ENCODE results near the gene STK38L. TPM values are rescaled to one million over a fixed set of nuclear protein-coding genes. Genes with fewer than 3 reads are reported as not detected.

The STK38L gene
- total and polyA plus RNA-seq, 8 donors: 28.2 to 45.1 (median 40.4) TPM

- Histone ChIP-seq H3K4me1 (peaks cover 10% of the 10 kb centered on the region in 2 donors), H3K9me3 (no peaks in the 10 kb centered on the region), H3K4me3 (no peak overlapping the region), H3K36me3 (no peaks in the 10 kb centered on the region), H3K27ac (no peak overlapping the region), H3K27me3 (no peaks in the 10 kb centered on the region)
- no peak for DNase-seq
- no peak for TF ChIP-seq CTCF (IDR thresholded peaks at IDR 0.05)
- ATAC-seq: no peak
- intact Hi-C loops (cut with DNase I): no loop called here
Observed at GRCh38 chr12:27270148-27270547, 26.1 kb downstream of the STK38L start.

- Histone ChIP-seq H3K27me3 (no peaks in the 10 kb centered on the region), H3K27ac (no peak overlapping the region), H3K36me3 (no peaks in the 10 kb centered on the region), H3K4me1 (peaks cover 10% of the 10 kb centered on the region in 2 donors), H3K4me3 (no peak overlapping the region), H3K9me3 (no peaks in the 10 kb centered on the region)
- DNase-seq (no peak), ATAC-seq (no peak)
- intact Hi-C loops (cut with DNase I): no loop called here
- TF ChIP-seq CTCF (IDR thresholded peaks at IDR 0.05): no peak
Observed at GRCh38 chr12:27271206-27271605, 27.1 kb downstream of the STK38L start.

GRCh38 chr12:27272373-27273028 lies 28.4 kb downstream of the STK38L start:
- Histone ChIP-seq H3K4me3 (no peak overlapping the region), H3K4me1 (peaks cover 10 to 13% of the 10 kb centered on the region in 2 donors), H3K27ac (peak overlapping the region in 1 of 2 donors; percentile 25), H3K27me3 (no peaks in the 10 kb centered on the region), H3K36me3 (no peaks in the 10 kb centered on the region), H3K9me3 (no peaks in the 10 kb centered on the region)
- no peak for TF ChIP-seq CTCF (IDR thresholded peaks at IDR 0.05)
- DNase-seq (no peak), ATAC-seq (no peak)
- intact Hi-C loops (cut with DNase I): no loop called here

- Histone ChIP-seq H3K27me3 (no peaks in the 10 kb centered on the region), H3K4me3 (no peak overlapping the region), H3K27ac (no peak overlapping the region), H3K36me3 (no peaks in the 10 kb centered on the region), H3K9me3 (no peaks in the 10 kb centered on the region), H3K4me1 (peaks cover 11 to 19% of the 10 kb centered on the region in 2 donors)
- intact Hi-C loops (cut with DNase I): no loop called here
- DNase-seq (no peak), ATAC-seq (no peak)
- TF ChIP-seq CTCF (IDR thresholded peaks at IDR 0.05): no peak
Observed at GRCh38 chr12:27273114-27273513, 29.0 kb downstream of the STK38L start.

GRCh38 chr12:27274706-27275105 lies 30.6 kb downstream of the STK38L start:
- Histone ChIP-seq H3K36me3 (no peaks in the 10 kb centered on the region), H3K4me1 (peaks cover 13 to 24% of the 10 kb centered on the region in 2 donors), H3K27me3 (no peaks in the 10 kb centered on the region), H3K9me3 (no peaks in the 10 kb centered on the region), H3K27ac (no peak overlapping the region), H3K4me3 (no peak overlapping the region)
- ATAC-seq (no peak), DNase-seq (no peak)
- no peak for TF ChIP-seq CTCF (IDR thresholded peaks at IDR 0.05)
- intact Hi-C loops (cut with DNase I): no loop called here

Measured in left lung (tissue), 10 donors.